Lower leg skin (tissue), 4 donors: Measurements from ENCODE around the gene FOXP2. TPM values are rescaled to one million over a fixed set of nuclear protein-coding genes. Genes with fewer than 3 reads are reported as not detected.
"Not testable (repeated sequence)": the region's sequence is repeated elsewhere in the genome, so short reads cannot be mapped to it uniquely, and the experiment has no call there.

ENCODE experiments used
- DNase-seq, 2 donors: peaks; one replicate each; pipeline ENCODE4 v3.0.0-alpha.2; 2019; ENCODE audit warnings: low spot score in 2 of 2
- H3K4me3 ChIP-seq: fragments of 200-600 bp; sonication (generic); 2 replicates; pipeline ENCODE4 v1.5.1; 2017; ENCODE audit warnings: mild to moderate bottlenecking, low read depth; ENCODE audit not compliant: poor library complexity, severe bottlenecking
- CTCF ChIP-seq, 3 donors: fragments of 450-650 bp; IDR thresholded peaks; one replicate each; pipeline ENCODE4 v1.5.1; 2016; ENCODE audit warnings: antibody characterized with exemption in 3 of 3, mild to moderate bottlenecking in 3 of 3, moderate library complexity in 2 of 3
- POLR2A ChIP-seq, 2 donors: fragments of 450-650 bp; IDR thresholded peaks; one replicate each; pipeline ENCODE4 v1.6.1; 2016 to 2017; ENCODE audit warnings: antibody characterized with exemption in 2 of 2, mild to moderate bottlenecking in 1 of 2, moderate library complexity in 1 of 2
- WGBS, 2 donors: methylation state at CpG; one replicate each; pipeline ENCODE4 v1.1.5; 2018; 5-methylcytosine and 5-hydroxymethylcytosine counted together
- intact Hi-C: fragments of 100-400 bp; cut with DNase I; formaldehyde crosslinking; loops from one replicate; pipeline ENCODE4 v1.15.0; 2023; ENCODE audit warnings: low total_unique reads
- total RNA-seq, 4 donors: library from RNA; depleted of rRNA; stranded (reverse); fragments of >200 nt; gene quantifications; one replicate each; pipeline ENCODE4 v1.1.0, GENCODE V29; 2016

FOXP2 gene
- total RNA-seq, 4 donors from 2014 or later, result 11.9 to 23.6 (median 18.8) TPM

- no peak overlapping the region for H3K4me3 ChIP-seq
- DNase-seq, result no peak
- WGBS, 2 donors, result 51 to 58% methylated on average over 4 of the region's 4 CpGs
- intact Hi-C loops, result no loop called here
- TF ChIP-seq POLR2A (IDR thresholded peaks at IDR 0.05), result no peak
- no peak for TF ChIP-seq CTCF (IDR thresholded peaks at IDR 0.05)
Measured at GRCh38 chr7:114426824-114427223, 12.2 kb downstream of the FOXP2 start.

GRCh38 chr7:114428211-114428610 lies 13.6 kb downstream of the FOXP2 start:
- WGBS, 2 donors, result 91 to 98% methylated on average over 1 of the region's 1 CpG
- H3K4me3 ChIP-seq, result no peak overlapping the region
- no peak for DNase-seq
- intact Hi-C loops, result no loop called here
- TF ChIP-seq CTCF (IDR thresholded peaks at IDR 0.05) (no peak), POLR2A (IDR thresholded peaks at IDR 0.05) (no peak)

- intact Hi-C loops, result no loop called here
- no peak overlapping the region for H3K4me3 ChIP-seq
- 95 to 96% methylated on average over 5 of the region's 5 CpGs for WGBS, 2 donors
- no peak for DNase-seq
- no peak for TF ChIP-seq POLR2A (IDR thresholded peaks at IDR 0.05)
- TF ChIP-seq CTCF (IDR thresholded peaks at IDR 0.05), result no peak
Measured at GRCh38 chr7:114431189-114431588, 16.6 kb downstream of the FOXP2 start.

- TF ChIP-seq CTCF (IDR thresholded peaks at IDR 0.05), result no peak
- TF ChIP-seq POLR2A (IDR thresholded peaks at IDR 0.05), result no peak
- no peak overlapping the region for H3K4me3 ChIP-seq
- no peak for DNase-seq
- intact Hi-C loops, result no loop called here
Measured at GRCh38 chr7:114432061-114432460, 17.4 kb downstream of the FOXP2 start.

GRCh38 chr7:114432703-114433102 lies 18.1 kb downstream of the FOXP2 start:
- intact Hi-C loops, result no loop called here
- no peak for DNase-seq
- no peak overlapping the region for H3K4me3 ChIP-seq
- 80 to 81% methylated on average over 3 of the region's 3 CpGs for WGBS, 2 donors
- no peak for TF ChIP-seq POLR2A (IDR thresholded peaks at IDR 0.05)
- no peak for TF ChIP-seq CTCF (IDR thresholded peaks at IDR 0.05)

- TF ChIP-seq CTCF (IDR thresholded peaks at IDR 0.05) (no peak), POLR2A (IDR thresholded peaks at IDR 0.05) (no peak)
- 86 to 95% methylated on average over 5 of the region's 5 CpGs for WGBS, 2 donors
- no peak for DNase-seq
- intact Hi-C loops, result no loop called here
- no peak overlapping the region for H3K4me3 ChIP-seq
Measured at GRCh38 chr7:114439581-114439980, 25.0 kb downstream of the FOXP2 start.

- WGBS, 2 donors, result 89 to 100% methylated on average over 4 of the region's 4 CpGs
- H3K4me3 ChIP-seq, intact Hi-C loops, DNase-seq: not testable (repeated sequence)
Measured at GRCh38 chr7:114440927-114441326, 26.3 kb downstream of the FOXP2 start.
